Stimulated activated CD4-positive, alpha-beta T cell treated with anti-CD3 and anti-CD28 coated beads, Interleukin-2, amount 100 ng/mL, for 24 hours (primary cell): ENCODE measurements around the gene GATA3.
"Not testable (repeated sequence)": the region's sequence is repeated elsewhere in the genome, so short reads cannot be mapped to it uniquely, and the experiment has no call there.

ENCODE experiments used
- DNase-seq, 2 donors: peaks; one replicate each; pipeline ENCODE4 v3.0.0-alpha.2; 2020

GATA3 gene

DNA sequence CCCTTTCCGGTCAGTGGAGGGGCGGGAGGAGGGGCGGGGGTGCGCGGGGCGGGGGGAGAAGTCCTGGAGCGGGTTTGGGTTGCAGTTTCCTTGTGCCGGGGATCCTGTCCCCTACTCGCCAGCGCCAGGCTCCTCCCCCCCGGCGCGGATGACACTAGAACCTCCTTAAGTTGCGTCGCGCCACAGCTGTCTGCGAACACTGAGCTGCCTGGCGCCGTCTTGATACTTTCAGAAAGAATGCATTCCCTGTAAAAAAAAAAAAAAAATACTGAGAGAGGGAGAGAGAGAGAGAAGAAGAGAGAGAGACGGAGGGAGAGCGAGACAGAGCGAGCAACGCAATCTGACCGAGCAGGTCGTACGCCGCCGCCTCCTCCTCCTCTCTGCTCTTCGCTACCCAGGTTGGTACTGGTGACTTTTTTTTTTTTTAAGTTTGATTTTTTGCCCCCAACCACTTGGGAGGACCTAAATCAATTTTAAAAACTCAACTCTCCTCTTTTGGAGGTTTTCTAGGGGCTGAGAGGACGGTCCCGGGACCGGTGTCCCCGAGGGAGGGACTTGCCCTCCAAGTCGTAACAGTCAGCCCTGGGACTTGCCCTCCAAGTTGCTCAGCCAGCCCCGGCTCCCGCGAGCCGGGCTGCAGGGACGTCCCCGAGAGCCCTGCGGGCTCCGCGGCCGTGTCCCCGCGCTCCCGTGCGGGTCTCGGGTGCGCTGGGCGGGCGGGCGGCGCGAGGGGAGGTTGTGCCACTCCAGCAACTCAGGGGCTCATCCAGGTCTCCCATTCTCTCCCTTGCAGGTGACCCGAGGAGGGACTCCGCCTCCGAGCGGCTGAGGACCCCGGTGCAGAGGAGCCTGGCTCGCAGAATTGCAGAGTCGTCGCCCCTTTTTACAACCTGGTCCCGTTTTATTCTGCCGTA is at the start of gene GATA3:
TSS of gene GATA3 (plus strand) at position 195 of the 914 bp plus-strand sequence. CDS start 968 bp downstream, outside the sequence.
- peak; percentile 83 to 87 for DNase-seq

DNA sequence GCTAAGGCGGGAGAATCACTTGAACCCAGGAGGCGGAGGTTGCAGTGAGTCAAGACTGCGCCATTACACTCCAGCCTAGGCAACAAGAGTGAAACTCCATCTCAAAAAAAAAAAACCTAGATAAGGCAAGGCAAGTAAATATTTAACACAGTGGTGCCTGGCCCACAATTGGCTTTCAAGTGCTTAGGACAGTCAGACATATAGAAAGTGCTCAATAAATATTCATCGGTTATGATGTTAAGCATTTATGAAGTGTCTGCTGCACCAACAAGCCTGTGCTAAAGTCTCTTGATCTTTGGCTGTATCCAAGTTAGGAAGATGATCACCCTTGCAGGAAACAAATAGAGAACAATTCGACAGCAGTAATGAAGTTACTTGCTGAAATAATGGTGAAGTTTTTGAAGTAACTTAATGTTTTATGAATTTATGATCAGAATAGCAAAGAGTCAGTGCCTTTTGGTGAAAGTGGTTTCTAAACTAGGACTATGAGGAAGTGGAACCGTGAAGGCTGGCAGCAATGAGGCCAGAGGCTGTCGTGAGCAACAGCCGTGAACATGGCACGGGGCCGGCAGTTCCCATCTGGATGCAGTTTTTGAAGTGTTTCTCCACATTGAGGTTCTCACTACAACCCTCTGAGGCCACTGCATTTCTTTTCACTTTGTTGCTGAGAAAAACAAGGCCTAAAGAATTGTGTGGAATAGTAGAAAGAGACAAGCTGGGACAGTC is 48.1 kb upstream of the GATA3 start:
- no peak for DNase-seq

DNA sequence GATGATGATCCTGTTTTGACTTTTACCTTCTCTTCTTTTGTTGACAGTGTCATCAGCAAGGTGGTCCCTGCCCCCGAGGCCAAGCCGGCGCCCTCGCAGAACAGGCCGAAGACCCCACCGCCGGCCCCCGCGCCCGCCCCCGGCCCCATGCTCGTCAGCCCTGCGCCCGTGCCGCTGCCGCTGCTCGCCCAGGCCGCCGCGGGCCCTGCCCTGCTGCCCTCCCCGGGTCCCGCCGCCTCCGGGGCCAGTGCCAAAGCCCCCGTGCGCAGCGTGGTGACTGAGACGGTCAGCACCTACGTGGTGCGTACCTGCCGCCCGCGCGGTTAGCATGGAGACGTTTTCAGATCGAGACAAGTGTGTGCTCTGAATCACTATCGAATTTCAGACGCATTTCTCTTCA is 45.5 kb upstream of the GATA3 start:
- DNase-seq: no peak

DNA sequence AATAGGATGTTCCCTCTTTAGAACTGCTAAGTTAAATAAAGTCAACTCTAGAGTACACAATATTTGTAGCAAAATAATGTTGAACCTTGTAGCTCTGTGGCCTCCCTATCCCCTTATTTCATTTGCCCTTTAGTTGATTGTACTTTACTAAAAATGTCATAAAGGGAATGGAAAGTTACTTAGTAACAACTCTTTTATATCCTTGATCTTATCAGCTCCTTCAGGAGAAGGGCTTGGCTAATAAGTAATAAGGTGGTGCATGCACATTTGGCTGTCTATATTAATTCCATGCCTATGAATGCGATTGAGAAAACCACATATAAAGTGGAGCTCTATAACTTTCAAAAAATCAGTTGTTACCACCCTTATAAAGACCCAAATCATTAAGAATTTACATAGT is 41.5 kb upstream of the GATA3 start:
- no peak for DNase-seq

- DNase-seq: no peak
These were observed 40.9 kb upstream of the GATA3 start for GRCh38 chr10:8013619-8014018.

DNA sequence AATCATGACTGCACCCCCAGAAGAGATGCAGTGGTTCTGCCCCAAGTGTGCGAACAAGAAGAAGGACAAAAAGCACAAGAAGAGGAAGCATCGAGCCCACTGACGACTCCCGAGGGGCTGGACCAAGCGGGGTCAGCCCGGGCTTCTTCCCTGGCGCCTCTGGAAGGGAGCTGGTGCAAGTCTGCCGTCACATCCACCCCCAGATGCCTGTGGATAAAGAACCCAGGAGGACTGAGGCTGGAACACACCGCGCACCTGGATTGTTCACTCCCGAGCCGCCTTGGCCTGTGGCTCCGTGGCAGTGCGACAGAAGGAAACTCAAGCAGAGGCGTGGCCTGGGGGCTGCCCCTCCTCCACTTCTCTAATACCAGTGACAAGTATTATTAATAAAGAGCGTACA is 39.8 kb upstream of the GATA3 start:
- no peak for DNase-seq

DNA sequence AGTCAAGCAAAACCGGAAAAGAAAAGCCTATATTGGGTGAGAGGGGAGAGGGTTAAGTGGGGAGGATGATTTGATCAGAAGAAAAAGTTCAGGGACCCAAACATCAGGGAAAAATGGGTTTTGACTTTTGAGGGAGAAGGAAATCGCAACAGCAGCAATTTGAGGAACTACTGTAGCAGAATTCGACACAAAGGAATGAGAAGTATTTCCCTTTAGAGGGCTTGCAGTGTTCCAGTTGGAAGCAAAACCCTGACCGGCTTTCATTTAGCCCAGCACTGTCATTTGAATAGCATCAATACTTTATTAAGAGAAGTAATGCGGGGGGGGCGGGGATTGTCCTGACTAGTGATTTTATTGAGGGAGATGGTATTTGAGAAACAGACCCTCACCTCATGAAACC is 37.2 kb upstream of the GATA3 start:
- DNase-seq: no peak

DNA sequence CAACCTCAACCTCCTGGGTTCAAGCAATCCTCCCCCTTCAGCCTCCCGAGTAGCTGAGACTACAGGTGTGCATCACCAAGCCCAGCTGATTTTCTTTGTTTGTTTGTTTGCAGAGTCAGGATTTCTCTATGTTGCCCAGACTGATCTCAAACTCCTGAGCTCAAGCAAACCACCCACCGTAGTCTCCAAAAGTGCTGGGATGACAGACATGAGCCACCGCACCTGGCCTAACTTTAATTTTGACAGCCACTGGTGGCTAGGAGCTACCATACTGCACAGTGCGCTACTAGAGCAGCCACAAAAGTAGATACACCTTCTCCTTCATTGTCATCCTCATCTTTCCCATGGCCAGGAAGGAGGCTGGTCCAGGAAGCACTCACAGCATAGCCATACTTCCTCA is 31.2 kb upstream of the GATA3 start:
- no peak for DNase-seq

GRCh38 chr10:8023851-8024250 is 30.6 kb upstream of the GATA3 start:
- no peak for DNase-seq

DNA sequence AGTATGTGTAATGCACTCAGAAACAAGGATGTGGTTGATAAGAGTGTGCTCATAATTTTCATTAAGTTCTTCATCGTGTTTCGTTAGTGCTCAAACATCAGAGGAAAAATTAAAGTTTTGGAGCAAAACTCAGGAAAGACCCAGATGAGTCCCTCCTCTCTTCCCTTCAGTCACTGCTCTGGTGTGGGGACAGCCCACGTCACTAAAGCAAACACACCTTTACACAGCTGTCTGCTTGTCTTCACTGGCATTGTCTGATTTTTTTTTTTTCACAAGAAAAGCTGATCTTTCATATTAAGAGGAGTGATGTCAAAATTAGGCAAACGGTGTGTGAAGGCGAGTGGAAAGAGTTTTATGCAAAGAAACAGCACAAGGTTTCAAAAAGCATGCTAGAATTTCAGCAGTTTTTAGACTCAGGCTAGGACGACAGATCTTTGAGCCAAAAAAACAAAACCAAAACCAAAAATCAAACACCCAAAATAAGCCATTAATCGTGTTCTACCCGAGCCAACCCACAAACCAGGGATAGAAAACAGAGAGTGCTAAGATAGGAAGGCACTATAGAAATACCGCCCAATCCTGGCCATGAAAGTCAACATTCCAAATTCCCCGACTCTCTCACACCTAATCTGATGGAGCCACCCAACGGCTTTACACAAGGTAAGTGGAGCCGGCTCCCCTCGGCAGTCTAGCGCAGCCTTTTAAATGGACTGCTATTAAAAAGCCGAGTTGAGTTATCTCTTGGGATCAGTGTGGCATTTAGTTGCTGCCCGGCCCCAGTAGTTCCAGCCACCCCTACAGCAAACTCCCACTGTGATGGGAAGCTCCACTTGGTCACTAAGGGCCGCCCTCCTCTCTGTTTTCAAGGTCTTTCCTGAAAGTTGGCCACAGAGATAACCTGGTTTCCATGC is 27.9 kb upstream of the GATA3 start:
- DNase-seq: no peak

- DNase-seq: not testable (repeated sequence)
These were observed 23.3 kb upstream of the GATA3 start for GRCh38 chr10:8031211-8031610.

DNA sequence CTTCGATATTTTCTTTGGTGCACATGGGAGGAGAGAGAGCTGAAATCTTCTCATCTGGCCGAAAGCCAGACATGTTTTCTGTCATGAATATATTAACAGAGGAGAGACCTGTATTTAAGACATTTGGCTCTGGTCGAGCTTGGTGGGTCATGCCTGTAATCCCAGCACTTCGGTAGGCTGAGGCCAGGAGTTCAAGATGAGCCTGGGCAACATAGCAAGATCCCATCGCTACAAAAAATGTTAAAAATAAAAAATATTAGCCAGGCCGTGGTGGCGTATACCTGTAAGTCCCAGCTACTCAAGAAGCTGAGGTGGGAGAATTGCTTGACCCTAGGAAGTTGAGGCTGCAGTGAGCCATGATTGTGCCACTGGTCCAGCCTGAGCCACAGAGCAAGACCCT is 21.9 kb upstream of the GATA3 start:
- DNase-seq: no peak

GRCh38 chr10:8033812-8034465 is 20.5 kb upstream of the GATA3 start:
- DNase-seq: peak in 1 of 2 donors; percentile 22

DNA sequence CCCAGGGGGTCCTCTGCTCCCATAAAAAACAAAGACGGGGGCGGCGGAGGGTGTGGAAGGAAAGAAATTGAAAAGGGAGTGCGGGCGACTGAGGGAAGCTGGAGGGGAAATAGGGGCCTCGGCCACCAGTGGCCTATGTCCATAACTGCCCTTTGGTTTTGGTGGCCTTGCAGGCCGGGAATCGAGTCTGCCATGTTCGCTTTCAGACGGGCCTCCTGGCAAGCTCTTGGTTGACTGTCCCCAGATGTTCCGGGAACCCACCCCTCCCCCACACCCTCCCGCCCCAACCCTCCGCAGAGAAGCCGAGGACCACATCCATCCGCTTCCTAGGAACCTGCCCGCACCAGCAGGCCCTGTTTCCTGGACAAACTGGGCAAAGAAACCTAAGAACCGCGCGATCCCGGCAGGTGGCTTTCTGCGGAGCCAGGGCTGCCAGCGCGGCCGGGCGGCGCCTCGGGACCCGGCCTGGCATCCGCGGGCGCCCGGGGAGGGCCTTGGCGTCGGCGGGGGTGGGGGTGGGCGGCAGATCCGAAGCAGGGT is 20.0 kb upstream of the GATA3 start:
- peak in 1 of 2 donors; percentile 27 for DNase-seq

DNA sequence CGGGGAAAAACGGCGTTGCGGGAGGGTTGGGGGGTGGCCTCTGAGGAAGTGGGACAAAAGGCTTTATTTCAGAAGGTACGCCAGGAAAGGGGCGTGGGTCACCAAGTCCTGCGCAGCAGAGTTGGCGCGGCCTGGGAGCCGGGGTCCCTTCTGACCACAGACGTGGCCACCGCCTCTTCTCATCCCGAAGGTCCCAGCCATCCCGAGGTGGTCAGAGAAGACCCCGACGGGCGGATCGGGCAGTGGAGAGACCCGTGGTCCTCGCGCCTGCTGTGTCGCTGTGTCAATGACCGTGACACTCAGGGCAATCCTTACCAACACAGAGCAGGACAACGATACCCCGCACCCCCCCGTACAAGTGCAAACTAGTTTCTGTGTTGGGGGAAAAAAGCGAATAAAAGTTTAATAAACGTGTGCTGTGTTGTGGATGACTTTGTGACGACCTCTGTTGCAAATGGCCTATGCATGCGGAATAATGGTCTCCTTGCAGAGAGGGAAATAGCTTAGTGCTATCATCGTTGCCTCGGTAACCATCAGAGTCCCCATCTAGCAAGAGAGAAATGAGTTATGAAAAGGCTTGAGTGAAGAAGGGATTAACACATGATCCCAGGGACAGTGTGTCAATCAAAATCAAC is 19.4 kb upstream of the GATA3 start:
- DNase-seq: no peak

GRCh38 chr10:8035641-8036470 is 18.6 kb upstream of the GATA3 start:
- no peak for DNase-seq

DNA sequence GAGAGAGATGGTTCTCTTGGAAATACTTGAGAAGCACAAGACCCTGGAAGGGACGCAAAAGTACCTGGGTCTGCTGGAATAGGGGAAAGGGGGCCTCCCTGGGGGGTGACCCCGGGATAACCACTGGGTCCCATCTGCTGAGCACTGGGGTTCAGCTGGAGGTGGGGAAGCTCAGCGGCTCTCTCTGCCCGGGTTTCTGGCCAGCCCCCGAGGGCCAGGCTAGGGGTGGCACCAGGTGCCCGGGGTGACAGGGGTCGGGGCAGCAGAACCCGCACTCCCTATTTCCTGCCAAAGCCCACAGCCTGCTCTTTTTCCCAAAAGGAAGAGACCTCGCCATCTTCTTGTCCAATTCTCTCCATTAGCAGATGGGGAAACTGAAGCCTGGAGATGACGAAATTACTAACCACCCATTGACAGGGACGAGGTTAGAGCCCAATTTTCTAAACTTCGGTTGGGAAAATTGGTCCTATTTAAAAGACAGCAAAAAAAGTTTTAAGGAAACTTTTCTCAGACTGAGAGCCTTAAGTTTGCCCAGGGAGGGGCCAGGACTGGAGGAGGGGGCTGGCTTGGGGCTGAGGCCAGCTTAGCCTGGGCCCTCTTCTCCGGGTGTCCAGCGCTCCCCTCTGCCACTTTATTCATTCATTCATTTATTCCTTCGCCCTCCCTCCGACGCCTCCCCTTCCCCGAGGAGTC is 17.8 kb upstream of the GATA3 start:
- no peak for DNase-seq

DNA sequence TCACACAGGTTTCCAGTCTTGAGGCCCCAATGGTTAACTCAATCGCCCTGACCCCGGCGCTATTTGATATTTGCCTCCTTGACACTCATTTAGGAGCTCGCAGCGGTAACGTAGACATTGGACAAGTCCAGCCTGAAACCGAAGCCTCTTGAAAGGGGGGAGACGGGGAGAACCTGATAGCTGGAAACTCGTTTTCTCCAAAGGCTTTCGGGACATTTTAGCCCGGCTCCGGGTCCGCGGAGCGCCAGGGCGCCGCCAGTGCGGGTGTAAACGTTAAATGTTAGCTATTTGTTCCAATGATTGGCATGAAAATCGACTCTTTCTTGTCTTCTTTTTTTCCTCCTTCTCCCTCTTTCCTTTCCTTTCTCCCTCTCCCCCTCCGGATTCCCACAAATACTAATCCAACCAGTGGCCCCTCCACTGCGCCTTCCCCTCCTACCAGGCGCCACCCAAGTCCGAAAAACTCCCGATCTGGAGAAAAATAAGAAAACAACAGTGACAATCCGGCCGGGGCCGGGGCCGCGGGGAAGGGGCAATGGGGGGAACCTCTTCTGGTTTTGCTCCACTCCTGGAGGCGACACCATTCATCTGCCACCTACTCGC is 17.2 kb upstream of the GATA3 start:
- peak in 1 of 2 donors; percentile 20 for DNase-seq
